Fibroblast of lung (primary cell): Measurements from ENCODE around the gene NSRP1. TPM values are rescaled to one million over a fixed set of nuclear protein-coding genes. Genes with fewer than 3 reads are reported as not detected.

Experiments used
- DNase-seq, 2 donors: peaks; one replicate each; pipeline versions ENCODE4 v3.0.0 to v3.0.0-alpha.2; 2010; ENCODE audit warnings: low read depth in 2 of 2
- H2AFZ ChIP-seq: 2 replicates; pipeline ENCODE4 v1.5.1; 2012; ENCODE audit warnings: low read length, control low read depth, inconsistent platforms
- H3K27ac ChIP-seq: 2 replicates; pipeline ENCODE4 v1.5.1; 2011; ENCODE audit warnings: low read length, control low read depth; ENCODE audit not compliant: insufficient read depth
- H3K27me3 ChIP-seq: 2 replicates; pipeline ENCODE4 v1.5.1; 2011; ENCODE audit warnings: mild to moderate bottlenecking, low read length; ENCODE audit not compliant: control insufficient read depth, insufficient read depth
- H3K36me3 ChIP-seq: 2 replicates; pipeline ENCODE4 v1.5.1; 2011; ENCODE audit warnings: low read length; ENCODE audit not compliant: control insufficient read depth, insufficient read depth
- H3K4me1 ChIP-seq: 2 replicates; pipeline ENCODE4 v1.5.1; 2011; ENCODE audit warnings: low read length; ENCODE audit not compliant: control insufficient read depth, insufficient read depth; ENCODE audit errors: extremely low read depth
- H3K4me2 ChIP-seq: 2 replicates; pipeline ENCODE4 v1.5.1; 2011; ENCODE audit warnings: low read length, control low read depth; ENCODE audit not compliant: insufficient read depth; ENCODE audit errors: extremely low read depth
- H3K4me3 ChIP-seq, 4 experiments: fragments of 200-600 bp in 1 of 4; sonication (generic) in 1 of 4; replicated peaks in 1 of 4; 2 replicates each; pipeline ENCODE4 v1.5.1; 2011 to 2016; ENCODE audit warnings: low read length in 4 of 4, low read depth in 3 of 4, mild to moderate bottlenecking in 3 of 4, control low read depth in 2 of 4, inconsistent platforms in 1 of 4, mixed read lengths in 1 of 4; ENCODE audit not compliant: insufficient read depth in 1 of 4; ENCODE audit errors: control extremely low read depth in 1 of 4
- H3K79me2 ChIP-seq: 2 replicates; pipeline ENCODE4 v1.5.1; 2012; ENCODE audit warnings: mild to moderate bottlenecking, low read length, inconsistent platforms; ENCODE audit not compliant: control insufficient read depth, insufficient read depth
- H3K9ac ChIP-seq: 2 replicates; pipeline ENCODE4 v1.5.1; 2011; ENCODE audit warnings: mild to moderate bottlenecking, low read length, control low read depth; ENCODE audit not compliant: insufficient read depth
- H3K9me3 ChIP-seq: 2 replicates; pipeline ENCODE4 v1.5.1; 2012; ENCODE audit warnings: low read depth, low read length; ENCODE audit not compliant: control insufficient read depth, insufficient read depth
- H4K20me1 ChIP-seq: 2 replicates; pipeline ENCODE4 v1.5.1; 2011; ENCODE audit warnings: low read length; ENCODE audit not compliant: control insufficient read depth, insufficient read depth; ENCODE audit errors: extremely low read depth
- EZH2 ChIP-seq: IDR thresholded peaks from 2 replicates; pipeline ENCODE4 v1.5.1; 2012; ENCODE audit warnings: low read length, control low read depth, mild to moderate bottlenecking; ENCODE audit errors: missing control alignments
- polyA plus RNA-seq, 2 donors: library from polyadenylated mRNA; depleted of rRNA in 1 of 2; stranded (reverse) in 1 of 2; unstranded in 1 of 2; fragments of >200 nt; gene quantifications; 2 replicates each; pipeline ENCODE4 v1.2.1, GENCODE V29; 2011 to 2012; ENCODE audit warnings: missing spikeins in 1 of 2
- total RNA-seq: library from RNA; depleted of rRNA; stranded (reverse); fragments of >200 nt; gene quantifications from 2 replicates; pipeline ENCODE4 v1.2.1, GENCODE V29; 2014
- TF ChIP-seq, protein P1 (sequence below), 2 donors: IDR thresholded peaks in 1 of 2; conservative IDR thresholded peaks in 1 of 2; 1 replicate in 1 of 2; 2 replicates in 1 of 2; pipeline ENCODE4 v1.5.1; 2011 to 2012; ENCODE audit warnings: low read length in 2 of 2, control low read depth in 1 of 2, inconsistent platforms in 1 of 2, low read depth in 1 of 2, mild to moderate bottlenecking in 1 of 2

NSRP1 gene
- total and polyA plus RNA-seq, 2 donors (not counting 1 experiment from before 2014, with no cell fraction given), result 12.7 to 19.8 TPM

DNA sequence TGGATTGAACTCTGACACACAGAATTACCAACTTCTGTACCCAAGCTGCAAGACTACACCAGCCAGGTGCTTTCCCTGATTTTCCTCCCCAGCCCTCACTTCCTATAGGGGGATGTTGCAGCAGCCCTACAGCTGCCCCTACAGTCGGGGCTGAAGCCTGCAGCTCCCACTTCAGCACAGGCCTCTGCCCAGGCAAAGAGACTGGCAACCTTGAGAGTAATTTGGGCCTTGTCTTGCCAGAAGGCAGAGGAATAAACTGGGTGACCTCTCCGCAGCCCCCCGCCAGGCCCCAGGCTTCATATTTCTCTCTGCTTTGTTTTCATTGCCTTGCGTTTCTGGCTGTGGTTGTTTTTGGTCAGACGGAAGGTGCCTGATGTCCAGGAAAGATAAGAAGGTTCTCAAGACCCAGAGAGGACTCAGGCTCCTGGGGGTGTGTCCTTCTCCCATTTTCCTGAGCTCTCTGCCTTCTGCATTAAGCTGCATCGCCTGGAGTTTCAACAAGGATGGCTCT lies 86.9 kb downstream of the NSRP1 start:
- no peak for DNase-seq
- Histone ChIP-seq H4K20me1 (no peaks in the 10 kb centered on the region), H3K79me2 (no peaks in the 10 kb centered on the region), H3K36me3 (no peaks in the 10 kb centered on the region), H3K9ac (no peak overlapping the region), H3K4me1 (no peaks in the 10 kb centered on the region), H3K27me3 (peaks cover 5% of the 10 kb centered on the region), H2AFZ (no peak overlapping the region), H3K9me3 (no peaks in the 10 kb centered on the region), H3K4me3 (no peak overlapping the region), H3K27ac (no peak overlapping the region), H3K4me2 (no peak overlapping the region)
- no peak for TF ChIP-seq EZH2
- TF ChIP-seq, protein P1, sequence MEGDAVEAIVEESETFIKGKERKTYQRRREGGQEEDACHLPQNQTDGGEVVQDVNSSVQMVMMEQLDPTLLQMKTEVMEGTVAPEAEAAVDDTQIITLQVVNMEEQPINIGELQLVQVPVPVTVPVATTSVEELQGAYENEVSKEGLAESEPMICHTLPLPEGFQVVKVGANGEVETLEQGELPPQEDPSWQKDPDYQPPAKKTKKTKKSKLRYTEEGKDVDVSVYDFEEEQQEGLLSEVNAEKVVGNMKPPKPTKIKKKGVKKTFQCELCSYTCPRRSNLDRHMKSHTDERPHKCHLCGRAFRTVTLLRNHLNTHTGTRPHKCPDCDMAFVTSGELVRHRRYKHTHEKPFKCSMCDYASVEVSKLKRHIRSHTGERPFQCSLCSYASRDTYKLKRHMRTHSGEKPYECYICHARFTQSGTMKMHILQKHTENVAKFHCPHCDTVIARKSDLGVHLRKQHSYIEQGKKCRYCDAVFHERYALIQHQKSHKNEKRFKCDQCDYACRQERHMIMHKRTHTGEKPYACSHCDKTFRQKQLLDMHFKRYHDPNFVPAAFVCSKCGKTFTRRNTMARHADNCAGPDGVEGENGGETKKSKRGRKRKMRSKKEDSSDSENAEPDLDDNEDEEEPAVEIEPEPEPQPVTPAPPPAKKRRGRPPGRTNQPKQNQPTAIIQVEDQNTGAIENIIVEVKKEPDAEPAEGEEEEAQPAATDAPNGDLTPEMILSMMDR (conservative IDR thresholded peaks at IDR 0.05 in 1 of 2, IDR thresholded peaks at IDR 0.05 in 1 of 2; ENCODE audit: low read depth in 1 of 2, low read length in 2 of 2), result no peak

DNA sequence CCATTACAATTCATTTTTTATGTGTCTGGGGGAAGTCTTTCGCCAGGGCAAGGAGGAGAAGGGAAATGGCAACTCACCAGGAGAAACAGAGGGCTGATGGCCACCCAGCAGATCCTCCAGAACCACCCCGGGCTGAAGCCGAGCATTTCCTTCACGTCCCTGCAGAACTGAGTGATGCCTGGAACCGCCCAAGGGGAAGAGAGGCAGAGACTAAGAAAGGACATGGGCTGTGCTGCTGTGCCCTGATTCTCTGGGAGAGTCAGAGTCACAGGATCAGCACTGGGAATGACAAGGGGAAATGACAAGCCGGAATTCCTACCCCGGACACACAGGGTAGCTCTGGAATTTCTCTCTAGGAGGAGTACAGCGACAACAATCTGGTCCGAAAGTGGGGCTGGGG lies 91.0 kb downstream of the NSRP1 start:
- no peaks in the 10 kb centered on the region for H3K9me3 ChIP-seq
- H3K36me3 ChIP-seq, result no peaks in the 10 kb centered on the region
- TF ChIP-seq, protein P1 (conservative IDR thresholded peaks at IDR 0.05 in 1 of 2, IDR thresholded peaks at IDR 0.05 in 1 of 2; ENCODE audit: low read depth in 1 of 2, low read length in 2 of 2), result no peak
- no peak for TF ChIP-seq EZH2
- H3K9ac ChIP-seq, result no peak overlapping the region
- no peak overlapping the region for H2AFZ ChIP-seq
- H3K27ac ChIP-seq, result no peak overlapping the region
- no peak for DNase-seq
- peaks cover 5% of the 10 kb centered on the region for H3K27me3 ChIP-seq
- H3K79me2 ChIP-seq, result no peaks in the 10 kb centered on the region
- H3K4me2 ChIP-seq, result no peak overlapping the region
- H4K20me1 ChIP-seq, result no peaks in the 10 kb centered on the region
- H3K4me1 ChIP-seq, result no peaks in the 10 kb centered on the region
- H3K4me3 ChIP-seq, result no peak overlapping the region

DNA sequence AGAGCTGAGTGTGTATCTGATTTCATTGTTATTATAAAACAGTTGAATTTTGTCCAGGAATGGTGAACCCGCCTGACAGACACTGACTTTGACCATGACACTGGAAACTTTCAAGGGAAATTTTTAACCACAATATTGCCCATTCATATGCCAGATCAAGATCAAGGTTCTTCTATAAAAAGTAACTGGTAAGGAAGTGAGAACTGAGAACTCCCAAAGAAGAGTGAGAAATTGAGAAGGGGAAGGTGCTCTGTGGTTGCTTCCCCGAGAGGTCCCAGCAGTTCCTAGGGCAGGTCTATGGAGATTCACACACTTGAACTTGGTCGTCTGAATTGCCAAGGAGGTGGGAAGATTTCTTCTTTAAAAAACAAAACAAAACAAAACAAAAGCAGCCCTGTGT lies 91.6 kb downstream of the NSRP1 start:
- no peaks in the 10 kb centered on the region for H3K9me3 ChIP-seq
- H3K4me1 ChIP-seq, result no peaks in the 10 kb centered on the region
- no peak overlapping the region for H2AFZ ChIP-seq
- no peaks in the 10 kb centered on the region for H4K20me1 ChIP-seq
- H3K27ac ChIP-seq, result no peak overlapping the region
- no peak overlapping the region for H3K9ac ChIP-seq
- no peak overlapping the region for H3K4me2 ChIP-seq
- no peak for DNase-seq
- no peak for TF ChIP-seq EZH2
- TF ChIP-seq, protein P1 (conservative IDR thresholded peaks at IDR 0.05 in 1 of 2, IDR thresholded peaks at IDR 0.05 in 1 of 2; ENCODE audit: low read depth in 1 of 2, low read length in 2 of 2), result no peak
- H3K4me3 ChIP-seq, result no peak overlapping the region
- no peaks in the 10 kb centered on the region for H3K36me3 ChIP-seq
- H3K79me2 ChIP-seq, result no peaks in the 10 kb centered on the region
- H3K27me3 ChIP-seq, result peaks cover 8% of the 10 kb centered on the region
